Mucosa of descending colon (tissue), 3 donors: ENCODE measurements around the gene KAZN. TPM values are rescaled to one million over a fixed set of nuclear protein-coding genes. Genes with fewer than 3 reads are reported as not detected.

Source experiments
- ATAC-seq: fragments of 200-7000 bp; cut with Tn5 transposase; one replicate; pipeline ENCODE4 v1.9.1; 2020; ENCODE audit warnings: mild to moderate bottlenecking, moderate library complexity
- DNase-seq, 3 donors: peaks; one replicate each; pipeline ENCODE4 v3.0.0-alpha.2; 2020
- H3K36me3 ChIP-seq: fragments of 200-600 bp; one replicate; pipeline ENCODE4 v1.8.0; 2021; ENCODE audit warnings: low read depth, mild to moderate bottlenecking
- H3K4me1 ChIP-seq: fragments of 200-600 bp; one replicate; pipeline ENCODE4 v1.8.0; 2021; ENCODE audit warnings: low read depth, mild to moderate bottlenecking
- H3K4me3 ChIP-seq: fragments of 200-600 bp; one replicate; pipeline ENCODE4 v1.8.0; 2021; ENCODE audit warnings: mild to moderate bottlenecking
- H3K9me3 ChIP-seq: fragments of 200-600 bp; one replicate; pipeline ENCODE4 v1.8.0; 2021; ENCODE audit warnings: mild to moderate bottlenecking
- intact Hi-C, 2 donors: fragments of 100-400 bp; cut with DNase I in 1 of 2; cut with micrococcal nuclease in 1 of 2; formaldehyde crosslinking; loops; one replicate each; pipeline versions ENCODE4 v1.11.0 to v1.11.1; 2022; cut with DNase I, micrococcal nuclease
- total RNA-seq, 3 donors: library from RNA; stranded (reverse); fragmentation: NEBNext Ultra II Directional in 2 of 3; extraction: Animal tissue kit (Norgen Biotek cat#: 25700) in 2 of 3; gene quantifications; one replicate each; pipeline versions ENCODE4 v1.2.1 to v1.2.4, GENCODE V29; 2021 to 2023
- TF ChIP-seq, protein P1 (sequence below): fragments of 200-600 bp; IDR thresholded peaks from one replicate; pipeline ENCODE4 v1.8.0; 2022; ENCODE audit warnings: antibody characterized with exemption, mild to moderate bottlenecking
- donor health status: DM: no; HTN: no; CAD: no; lungs with moderate emphysema.
- donor health status: DM: no; HTN: no; CAD: no.
- donor health status: DM: no; HTN: yes; CAD: no.

Gene KAZN
- total RNA-seq, 3 donors from 2014 or later = 9.7 to 21.9 (median 15.8) TPM

- no peaks in the 10 kb centered on the region for H3K36me3 ChIP-seq
- no peak for ATAC-seq
- TF ChIP-seq, protein P1, sequence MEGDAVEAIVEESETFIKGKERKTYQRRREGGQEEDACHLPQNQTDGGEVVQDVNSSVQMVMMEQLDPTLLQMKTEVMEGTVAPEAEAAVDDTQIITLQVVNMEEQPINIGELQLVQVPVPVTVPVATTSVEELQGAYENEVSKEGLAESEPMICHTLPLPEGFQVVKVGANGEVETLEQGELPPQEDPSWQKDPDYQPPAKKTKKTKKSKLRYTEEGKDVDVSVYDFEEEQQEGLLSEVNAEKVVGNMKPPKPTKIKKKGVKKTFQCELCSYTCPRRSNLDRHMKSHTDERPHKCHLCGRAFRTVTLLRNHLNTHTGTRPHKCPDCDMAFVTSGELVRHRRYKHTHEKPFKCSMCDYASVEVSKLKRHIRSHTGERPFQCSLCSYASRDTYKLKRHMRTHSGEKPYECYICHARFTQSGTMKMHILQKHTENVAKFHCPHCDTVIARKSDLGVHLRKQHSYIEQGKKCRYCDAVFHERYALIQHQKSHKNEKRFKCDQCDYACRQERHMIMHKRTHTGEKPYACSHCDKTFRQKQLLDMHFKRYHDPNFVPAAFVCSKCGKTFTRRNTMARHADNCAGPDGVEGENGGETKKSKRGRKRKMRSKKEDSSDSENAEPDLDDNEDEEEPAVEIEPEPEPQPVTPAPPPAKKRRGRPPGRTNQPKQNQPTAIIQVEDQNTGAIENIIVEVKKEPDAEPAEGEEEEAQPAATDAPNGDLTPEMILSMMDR = no peak
- DNase-seq = no peak
- no peak overlapping the region for H3K4me3 ChIP-seq
- H3K9me3 ChIP-seq = no peaks in the 10 kb centered on the region
- intact Hi-C loops = no loop called here
- peaks cover 4% of the 10 kb centered on the region for H3K4me1 ChIP-seq
These were observed 106.4 kb downstream of the KAZN start for GRCh38 chr1:14704846-14705245.

DNA sequence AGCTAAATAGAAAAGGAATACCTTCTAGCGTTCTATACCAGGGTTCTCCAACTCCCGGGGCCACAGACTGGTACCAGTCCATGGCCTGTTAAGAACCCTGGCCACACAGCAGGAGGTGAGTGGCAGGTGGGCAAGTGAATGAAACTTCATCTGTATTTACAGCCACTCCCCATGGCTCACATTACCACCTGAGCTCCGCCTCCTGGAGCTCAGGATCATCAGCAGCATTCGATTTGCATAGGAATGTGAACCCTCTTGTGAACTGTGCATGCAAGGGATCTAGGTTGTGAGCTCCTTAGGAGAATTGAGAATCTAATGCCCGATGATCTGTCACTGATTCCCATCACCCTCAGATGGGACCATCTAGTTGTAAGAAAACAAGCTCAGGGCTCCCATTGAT, 107.3 kb downstream of the KAZN start:
- intact Hi-C loops = no loop called here
- no peak overlapping the region for H3K4me3 ChIP-seq
- H3K36me3 ChIP-seq = no peaks in the 10 kb centered on the region
- ATAC-seq (no peak), DNase-seq (no peak)
- TF ChIP-seq, protein P1 = no peak
- H3K9me3 ChIP-seq = no peaks in the 10 kb centered on the region
- H3K4me1 ChIP-seq = peaks cover under 1% of the 10 kb centered on the region

DNA sequence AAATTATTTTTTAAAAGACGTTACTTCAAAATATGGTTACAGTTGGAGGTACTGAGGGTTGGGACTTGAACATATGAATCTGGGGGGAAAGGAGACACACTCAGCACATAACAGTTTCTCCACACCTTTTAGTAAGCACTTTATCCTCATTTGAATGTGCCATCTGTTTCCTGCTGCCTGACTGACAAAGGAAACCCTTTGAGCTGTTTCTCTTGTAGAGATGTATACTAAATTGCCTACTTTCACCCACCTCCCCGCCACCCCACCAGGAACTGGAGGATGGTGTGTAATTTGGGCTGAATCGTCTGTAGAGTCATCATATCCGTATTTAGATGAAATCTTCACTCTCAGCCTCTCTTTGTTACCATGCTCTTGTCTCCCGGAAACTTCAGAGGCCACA, 108.1 kb downstream of the KAZN start:
- DNase-seq (no peak), ATAC-seq (no peak)
- intact Hi-C loops = no loop called here
- TF ChIP-seq, protein P1 = no peak
- no peaks in the 10 kb centered on the region for H3K9me3 ChIP-seq
- H3K4me1 ChIP-seq = no peaks in the 10 kb centered on the region
- no peak overlapping the region for H3K4me3 ChIP-seq
- no peaks in the 10 kb centered on the region for H3K36me3 ChIP-seq

- H3K36me3 ChIP-seq = no peaks in the 10 kb centered on the region
- H3K4me1 ChIP-seq = no peaks in the 10 kb centered on the region
- TF ChIP-seq, protein P1 = no peak
- intact Hi-C loops = no loop called here
- no peaks in the 10 kb centered on the region for H3K9me3 ChIP-seq
- DNase-seq = no peak
- no peak overlapping the region for H3K4me3 ChIP-seq
- ATAC-seq = no peak
These were observed 109.3 kb downstream of the KAZN start for GRCh38 chr1:14707531-14708445.

GRCh38 chr1:14710331-14710730, 111.8 kb downstream of the KAZN start:
- intact Hi-C loops = no loop called here
- no peak for ATAC-seq
- H3K4me1 ChIP-seq = no peaks in the 10 kb centered on the region
- no peak for DNase-seq
- TF ChIP-seq, protein P1 = no peak
- no peak overlapping the region for H3K4me3 ChIP-seq
- no peaks in the 10 kb centered on the region for H3K9me3 ChIP-seq
- no peaks in the 10 kb centered on the region for H3K36me3 ChIP-seq
